Activated CD4-positive, alpha-beta T cell treated with anti-CD3 and anti-CD28 coated beads, Interleukin-2, Interleukin-6, amounts not matched to agents 100 ng/mL and 50 ng/mL, durations not matched to agents 16 hours and 8 hours (primary cell): ENCODE results near the gene SCD5.

Source experiments
- DNase-seq: peaks from one replicate; pipeline ENCODE4 v3.0.0-alpha.2; 2020

Gene SCD5

DNA sequence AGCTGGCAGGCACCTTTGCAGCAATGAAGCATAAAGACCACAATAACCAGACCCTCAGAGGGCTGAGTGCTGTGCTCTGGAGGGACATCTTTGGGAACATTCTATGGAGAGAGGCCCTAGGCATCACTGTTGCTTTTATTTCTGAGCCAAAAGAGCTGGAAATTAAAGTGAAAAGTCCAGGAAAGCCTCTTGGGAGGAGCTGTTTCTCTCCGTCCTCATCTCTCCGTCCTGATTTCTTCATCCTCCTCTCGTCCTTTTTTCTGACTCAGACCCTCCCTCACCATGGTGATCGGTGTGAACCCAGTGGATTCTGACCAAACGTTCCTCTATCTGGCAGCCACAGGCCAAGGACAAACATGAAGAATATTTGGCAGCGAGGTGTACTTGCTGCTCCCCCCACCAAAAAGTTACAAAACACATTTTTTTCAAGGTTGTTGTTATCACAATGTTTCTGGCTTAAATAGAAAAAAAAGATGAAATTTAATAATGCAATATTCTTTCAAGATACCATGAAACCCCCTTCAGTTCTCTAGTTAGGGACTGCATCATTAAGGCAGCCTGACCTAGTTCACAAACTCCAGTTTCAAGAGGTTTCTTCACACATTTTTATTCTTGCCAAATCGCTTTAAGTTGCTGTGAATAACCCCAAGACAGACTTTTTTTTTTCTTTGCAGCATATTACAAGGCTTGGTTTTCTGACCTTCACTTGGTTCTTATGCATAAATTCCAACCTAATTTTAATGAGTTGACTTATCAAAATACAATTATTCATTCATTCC lies 80.2 kb downstream of the SCD5 start:
- DNase-seq = no peak

DNA sequence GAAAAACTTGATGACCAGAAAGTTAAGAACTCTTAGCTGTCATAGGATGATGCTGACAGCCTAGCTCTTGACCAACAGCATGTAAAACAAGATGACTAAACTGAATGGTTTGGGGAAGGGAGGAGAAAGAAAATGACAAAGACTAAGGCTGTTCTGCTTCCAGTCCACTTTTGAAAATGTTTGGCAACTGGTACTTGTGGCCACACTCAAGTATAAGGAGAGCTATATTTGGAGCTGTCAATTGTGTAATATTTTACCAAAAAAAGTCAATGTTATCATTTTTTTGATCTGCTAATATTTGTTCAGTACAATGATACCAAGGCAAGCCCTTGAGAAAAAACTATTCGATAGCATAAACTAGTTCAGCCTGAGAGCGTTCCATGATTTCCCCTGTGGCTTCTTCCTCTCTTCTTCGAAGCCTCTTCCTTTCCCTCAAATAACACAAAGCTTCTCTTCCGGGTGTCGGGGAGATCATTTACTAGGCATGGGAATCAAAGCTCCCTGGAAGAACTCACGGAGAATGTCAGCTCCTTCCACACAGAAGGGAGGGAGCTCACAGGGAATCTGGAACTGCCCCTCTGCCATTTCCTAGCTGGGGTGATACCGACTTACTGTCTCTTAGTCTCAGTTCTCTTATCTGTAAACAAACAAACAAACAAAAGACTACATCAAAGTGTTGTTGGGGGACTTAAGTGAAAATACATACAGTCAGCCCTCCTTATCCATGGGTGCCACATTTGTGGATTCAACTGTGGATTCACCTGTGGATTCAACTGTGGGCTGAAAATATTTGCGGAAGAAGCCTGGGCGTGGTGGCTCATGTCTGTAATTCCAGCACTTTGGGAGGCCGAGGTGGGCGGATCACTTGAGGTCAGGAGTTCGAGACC lies 82.6 kb downstream of the SCD5 start:
- no peak for DNase-seq

DNA sequence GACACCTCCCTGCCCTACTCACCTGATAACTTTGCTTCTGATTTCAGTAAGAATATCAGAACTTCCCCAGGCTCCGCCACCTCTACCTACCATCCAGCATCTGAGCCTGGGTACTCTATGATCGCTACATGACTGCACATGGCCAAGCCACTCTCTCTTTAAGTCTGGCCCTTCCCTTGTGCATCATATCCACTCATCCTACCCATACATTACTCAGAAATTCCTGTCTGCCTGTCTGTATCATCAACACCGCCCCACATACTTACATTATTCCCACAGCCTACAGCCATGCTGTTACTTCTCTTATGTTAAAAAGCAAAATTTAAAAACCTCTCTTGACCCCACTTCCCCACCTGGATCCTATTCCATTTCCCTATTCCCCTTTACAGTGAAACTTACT lies 84.7 kb downstream of the SCD5 start:
- no peak for DNase-seq

DNA sequence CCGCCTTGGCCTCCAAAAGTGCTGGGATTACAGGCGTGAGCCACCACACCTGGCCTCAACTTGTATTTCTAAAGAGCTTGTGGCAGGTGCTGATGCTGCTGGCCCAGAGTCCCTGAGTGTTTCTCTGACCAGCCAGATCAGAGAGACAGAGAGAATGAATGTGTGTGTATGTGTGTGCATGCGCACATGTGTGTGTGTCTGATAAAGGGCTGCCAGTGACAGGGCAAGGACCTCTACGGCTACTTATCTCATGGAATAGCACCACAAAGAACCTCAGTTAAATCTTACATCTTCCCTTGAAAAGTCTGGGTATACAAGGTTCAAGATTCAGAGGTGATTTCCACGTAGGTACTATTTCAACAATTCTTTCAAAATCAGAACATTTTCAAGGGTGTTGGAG lies 86.0 kb downstream of the SCD5 start:
- no peak for DNase-seq

DNA sequence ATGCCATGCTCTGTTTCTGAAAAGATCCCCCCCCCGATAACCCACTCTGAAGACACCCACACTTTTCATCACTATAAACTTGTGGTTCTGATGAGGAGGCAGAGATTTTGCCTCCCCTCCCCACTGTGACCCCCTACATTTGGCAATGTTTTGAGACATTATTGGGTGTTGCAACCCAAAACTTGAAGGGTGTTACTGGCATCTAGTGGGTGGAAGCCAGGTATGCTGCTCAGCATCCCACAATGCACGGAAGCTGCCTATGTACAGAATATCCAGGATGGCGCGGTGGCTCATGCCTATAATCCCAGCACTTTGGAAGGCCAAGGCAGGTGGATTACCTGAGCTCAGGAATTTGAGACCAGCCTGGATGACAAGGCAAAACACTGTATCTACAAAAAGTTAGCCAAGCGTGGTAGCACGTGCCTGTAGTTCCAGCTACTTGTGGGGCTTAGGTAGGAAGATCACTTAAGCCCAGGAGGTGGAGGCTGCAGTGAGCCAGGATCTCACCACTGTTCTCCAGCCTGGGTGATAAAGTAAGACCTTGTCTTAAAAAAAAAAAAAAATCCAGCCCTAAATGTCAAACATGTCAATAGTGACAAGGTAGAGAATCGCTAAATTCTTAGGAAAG lies 87.3 kb downstream of the SCD5 start:
- no peak for DNase-seq

DNA sequence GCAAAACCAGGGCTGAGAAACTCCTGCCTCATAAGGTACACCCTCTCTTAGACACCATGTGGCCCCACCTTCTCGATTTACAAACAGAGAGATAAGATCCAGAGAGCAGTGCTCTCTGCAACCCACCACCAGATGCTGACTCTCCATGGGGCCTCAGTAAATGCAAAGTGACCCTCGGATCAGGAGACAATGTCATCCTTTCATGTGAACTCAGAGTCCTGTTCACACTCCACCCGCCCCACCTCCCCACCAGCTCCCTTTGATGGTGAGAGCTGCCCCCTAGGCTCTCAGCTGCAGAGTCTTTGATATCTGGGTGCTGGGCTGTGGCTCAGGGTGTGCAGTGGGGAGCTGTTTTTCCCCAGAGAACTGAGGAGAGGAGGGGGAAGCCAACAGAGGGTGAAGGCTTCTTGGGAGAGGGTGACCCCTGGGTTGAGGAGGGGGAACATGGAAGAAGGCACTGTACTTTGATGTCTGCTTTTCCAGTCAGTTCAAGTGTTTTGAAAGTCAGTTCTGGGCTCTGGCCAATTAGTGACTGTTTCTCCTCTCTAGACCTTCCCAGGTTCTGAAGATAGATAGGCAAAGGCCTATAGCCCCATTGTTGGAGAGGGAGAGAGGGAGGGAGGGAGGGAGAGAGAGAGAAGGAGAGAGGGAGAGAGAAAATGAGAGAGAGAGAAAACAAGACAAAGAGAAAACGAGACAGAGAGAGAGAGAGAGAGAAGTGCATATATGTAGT lies 88.2 kb downstream of the SCD5 start:
- no peak for DNase-seq

DNA sequence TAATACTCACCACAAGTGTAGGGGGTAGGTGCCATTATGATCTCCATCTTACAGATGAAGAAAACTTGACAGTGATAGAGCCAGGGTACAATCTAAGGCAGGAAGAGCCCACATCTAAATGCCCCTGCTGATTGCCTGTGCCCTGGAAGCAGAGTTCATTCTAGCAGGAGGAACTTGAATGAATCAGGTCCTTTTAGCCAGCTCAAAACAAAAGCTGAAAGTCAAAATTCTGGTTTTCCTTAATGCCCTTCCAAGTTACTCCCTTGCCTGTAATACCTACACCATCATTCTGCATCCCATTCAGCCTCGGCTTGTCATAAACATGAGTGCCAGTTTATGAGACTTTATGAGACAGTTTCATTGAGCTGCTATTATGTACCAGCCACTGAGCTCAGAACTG lies 89.6 kb downstream of the SCD5 start:
- DNase-seq = no peak

DNA sequence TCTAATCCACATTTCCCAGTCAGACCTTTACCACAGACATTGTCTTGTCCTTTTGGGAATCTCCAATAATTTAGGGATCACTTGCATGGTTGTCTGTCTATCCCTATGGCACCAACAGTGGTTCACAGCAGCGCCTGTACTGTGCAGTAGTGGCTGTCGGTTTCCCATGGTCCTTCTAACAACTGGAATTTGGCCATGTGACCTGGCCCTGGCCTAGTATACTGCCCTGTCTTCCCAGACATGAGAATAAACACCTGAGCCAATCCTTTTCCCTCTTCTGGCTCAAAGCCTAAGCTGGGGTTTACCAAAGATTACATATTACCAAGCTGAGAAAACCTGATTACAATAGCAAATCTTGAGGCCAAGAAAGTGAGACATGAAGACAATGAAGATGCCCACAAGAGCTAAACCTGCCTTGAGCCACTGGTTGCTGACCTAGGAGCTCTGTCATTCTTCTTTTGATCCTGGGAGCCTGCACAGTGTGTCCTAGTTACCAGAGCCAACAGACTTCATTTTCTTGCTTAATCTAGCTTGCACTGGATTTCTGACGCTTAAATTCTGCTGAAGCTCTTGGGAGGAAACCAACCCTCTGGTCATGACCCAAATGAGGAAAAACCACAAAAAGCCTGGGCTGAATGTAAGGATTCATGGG lies 92.1 kb downstream of the SCD5 start:
- DNase-seq = no peak

DNA sequence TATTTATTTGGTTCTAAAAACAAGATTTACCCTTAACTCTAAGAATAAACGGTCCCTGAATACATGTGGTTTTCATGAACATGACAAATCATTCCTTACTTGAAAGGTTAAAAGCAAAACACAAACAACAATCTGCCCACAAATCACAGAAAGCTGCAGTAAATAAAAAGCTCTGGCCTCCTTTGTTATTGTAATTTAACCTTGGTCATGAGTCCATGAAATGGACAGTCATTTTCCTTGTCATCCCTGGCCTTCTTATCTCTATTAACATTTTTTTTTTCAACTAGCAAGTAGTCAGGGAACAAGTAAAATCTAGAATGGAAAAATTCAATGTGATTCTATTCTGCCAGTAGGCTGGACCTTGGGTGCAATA lies 92.7 kb downstream of the SCD5 start:
- no peak for DNase-seq

DNA sequence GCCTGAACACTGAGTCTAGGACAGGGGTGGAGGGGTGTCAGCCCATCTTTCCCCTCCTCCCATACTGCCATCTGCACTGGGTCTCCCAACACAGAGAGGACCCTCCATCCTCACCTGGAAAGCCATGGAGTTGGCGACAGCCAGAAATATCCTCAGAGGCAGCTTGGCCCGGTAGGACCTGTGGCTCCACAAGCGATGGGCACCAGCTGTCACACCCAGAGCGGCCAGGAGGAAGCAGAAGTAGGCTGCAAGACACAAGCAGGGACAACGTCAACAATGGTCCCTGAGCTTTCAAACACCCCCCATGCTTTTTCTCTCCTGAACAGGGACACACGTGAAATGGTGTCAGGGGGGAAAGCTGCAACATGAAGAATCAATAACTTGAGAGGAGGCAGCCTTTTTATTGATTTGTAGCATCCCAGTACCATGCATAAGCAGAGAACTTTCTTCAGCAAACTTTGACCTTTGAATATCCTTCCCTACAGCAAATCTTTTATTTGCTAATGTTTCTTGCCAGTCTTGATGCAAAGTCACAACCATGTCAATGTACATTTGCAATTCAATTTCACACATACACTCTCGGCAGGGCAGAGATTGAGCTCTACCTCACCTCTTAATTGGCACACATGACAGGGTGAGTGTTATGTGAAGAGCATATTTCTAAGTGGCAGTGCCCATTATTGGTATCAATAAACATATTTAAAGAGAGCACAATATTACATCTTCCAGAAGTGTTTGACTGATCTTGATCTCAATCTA lies 93.2 kb downstream of the SCD5 start:
- DNase-seq = no peak

DNA sequence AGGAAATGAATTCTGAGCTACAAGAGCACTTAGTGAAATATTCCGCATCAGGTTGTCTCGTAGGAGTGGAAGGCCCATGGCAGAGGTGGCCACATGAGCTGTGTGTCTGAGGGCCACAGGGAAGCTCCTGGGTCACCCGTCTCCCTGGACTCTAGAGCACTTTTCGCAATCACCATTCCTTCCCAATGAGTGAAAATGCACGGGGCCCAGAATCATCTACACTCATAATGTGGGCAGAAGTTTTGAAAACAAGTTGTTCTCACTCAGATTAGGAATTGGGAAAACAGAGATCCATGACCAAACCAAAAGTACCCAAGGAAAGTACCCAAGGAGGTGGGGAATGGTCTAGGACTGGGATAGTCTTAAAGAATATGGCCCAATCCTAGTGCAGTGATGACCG lies 94.4 kb downstream of the SCD5 start:
- no peak for DNase-seq

DNA sequence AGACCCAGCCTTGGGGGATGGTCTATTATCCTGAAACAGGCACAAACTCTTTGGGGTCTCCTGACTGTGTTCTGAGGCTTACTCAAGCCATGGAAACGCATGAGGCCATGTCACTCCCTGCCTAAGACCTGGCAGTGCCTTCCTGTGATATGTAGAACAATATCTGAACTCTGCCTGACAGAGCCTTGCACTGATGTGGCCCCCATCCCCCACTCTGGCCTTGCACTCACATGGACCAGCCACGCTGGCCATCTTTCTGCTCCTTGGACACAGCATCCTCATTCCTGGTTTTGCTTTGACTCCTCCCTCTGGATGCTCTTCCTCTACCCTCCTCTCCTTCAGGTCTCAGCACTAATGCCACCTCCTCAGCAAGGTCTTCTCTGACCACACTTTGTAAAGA lies 100.2 kb downstream of the SCD5 start:
- DNase-seq = no peak

DNA sequence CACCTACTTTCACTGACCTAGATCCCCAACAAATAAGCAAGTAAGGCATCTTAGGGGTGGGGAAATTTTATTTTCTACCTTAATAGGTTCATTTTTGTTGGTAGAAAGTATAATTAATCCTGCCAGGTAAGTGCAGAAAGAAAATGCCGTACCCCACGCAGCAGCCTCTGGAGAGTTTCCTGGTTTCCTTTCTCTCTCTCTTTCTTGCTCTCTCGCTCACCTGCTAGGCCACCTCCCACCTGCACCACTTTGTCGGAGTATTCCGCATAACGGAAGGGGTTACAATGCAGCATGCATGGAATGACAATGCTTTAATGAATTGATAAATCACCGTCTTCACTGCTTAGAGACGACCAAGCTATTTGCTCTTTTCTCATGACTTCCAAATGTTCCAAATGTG lies 101.0 kb downstream of the SCD5 start:
- no peak for DNase-seq

DNA sequence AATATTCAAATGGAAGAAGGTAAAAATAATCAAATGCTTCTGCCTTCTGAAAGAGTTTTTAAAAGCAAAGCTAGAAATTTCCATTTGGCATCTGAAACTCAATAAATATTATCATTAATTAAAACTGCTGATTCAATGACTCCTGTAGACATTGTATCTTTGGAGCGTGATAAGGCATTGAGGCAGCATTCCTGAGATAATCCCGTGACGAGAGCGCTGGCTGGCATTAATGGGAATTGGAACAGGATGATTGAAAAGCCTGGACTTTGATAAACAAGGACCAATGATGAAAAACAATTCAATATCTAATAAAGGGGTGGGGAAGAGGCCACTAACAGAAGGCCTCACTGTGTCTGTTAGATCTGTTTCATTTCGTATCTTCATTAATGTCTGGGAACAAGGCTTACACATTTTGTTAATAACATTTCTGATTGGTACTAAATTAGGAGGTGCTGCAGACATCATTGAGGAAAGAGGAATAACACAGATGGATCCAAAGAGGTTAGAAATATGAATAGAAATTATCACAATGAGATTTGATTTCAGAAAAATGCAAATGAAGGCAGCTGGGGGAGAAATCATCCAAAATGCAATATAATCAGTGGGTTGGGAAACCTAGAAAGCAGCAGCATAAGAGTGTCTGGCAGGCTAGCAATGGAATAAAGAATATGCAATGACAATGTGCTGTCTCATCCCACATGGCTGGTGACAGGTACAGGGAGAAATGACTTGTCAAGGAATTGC lies 102.3 kb downstream of the SCD5 start:
- no peak for DNase-seq

DNA sequence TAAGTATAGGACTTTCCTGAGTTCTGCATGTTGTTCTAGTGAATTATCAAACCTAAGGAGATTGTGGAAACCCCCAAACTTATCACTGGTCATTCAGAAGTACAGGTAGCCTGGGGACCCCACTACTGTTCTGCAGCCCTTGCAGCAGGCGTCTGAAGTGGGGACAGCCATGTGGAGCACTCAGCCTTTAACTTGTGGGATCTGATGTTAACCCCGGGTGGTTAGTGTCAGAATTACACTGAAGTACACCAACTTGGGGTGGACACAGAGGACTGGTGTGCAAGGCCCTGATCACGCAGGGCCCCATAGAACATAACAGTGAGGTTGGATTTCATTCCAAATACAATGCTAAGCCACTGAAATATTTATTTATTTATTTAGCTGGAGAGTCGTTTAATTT lies 103.7 kb downstream of the SCD5 start:
- DNase-seq = no peak

DNA sequence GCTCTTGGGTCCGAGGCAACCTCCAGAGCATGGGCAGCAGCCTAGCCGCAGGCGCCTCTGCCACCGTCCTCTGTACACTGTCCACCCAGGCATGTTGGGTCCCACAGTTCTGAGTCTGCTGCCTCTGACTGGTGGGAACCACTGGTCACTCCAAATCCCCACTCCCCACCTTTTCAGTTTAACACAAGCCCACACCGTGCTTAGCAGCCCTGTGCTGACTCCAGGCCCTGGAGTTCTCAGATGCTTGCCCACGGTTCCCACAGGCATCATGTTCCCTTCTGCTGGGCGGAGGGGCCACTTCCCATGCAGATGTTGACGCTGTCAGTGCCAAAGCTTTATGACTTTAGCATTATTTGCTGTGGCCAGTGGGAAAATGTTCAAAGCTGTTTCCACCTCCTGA lies 104.5 kb downstream of the SCD5 start:
- no peak for DNase-seq

DNA sequence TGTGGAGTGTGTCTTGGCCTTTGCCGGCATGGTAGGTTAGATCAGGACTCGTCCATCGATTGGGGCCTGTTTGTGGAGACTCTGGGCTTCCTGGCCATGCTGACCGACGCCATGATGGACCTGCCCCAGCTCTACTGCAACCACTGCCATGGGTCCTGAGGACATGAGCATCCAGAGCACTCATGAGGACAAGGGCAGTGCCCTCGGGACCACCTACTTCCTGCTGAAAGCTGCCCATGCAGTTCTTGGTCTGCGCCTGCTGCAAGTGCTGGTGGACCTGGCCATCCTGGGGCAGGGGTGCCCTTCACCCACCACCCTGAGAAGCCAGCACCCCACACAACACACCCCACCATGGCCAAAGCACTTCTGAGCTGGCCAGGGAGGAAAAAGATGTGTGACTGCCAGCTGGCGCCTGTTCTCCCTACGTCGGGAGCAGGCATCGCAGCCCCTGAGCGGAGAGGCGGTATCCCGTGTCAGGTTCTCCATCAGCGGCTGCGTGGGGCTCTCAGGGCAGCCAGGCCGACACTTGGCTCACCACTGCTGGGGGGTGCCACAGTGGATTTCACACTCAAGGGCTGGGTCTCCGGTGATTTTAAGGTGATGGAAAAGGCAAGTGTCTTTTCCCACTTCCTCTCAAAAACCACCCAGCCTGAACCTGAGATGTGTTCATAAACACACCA lies 106.4 kb downstream of the SCD5 start:
- no peak for DNase-seq

DNA sequence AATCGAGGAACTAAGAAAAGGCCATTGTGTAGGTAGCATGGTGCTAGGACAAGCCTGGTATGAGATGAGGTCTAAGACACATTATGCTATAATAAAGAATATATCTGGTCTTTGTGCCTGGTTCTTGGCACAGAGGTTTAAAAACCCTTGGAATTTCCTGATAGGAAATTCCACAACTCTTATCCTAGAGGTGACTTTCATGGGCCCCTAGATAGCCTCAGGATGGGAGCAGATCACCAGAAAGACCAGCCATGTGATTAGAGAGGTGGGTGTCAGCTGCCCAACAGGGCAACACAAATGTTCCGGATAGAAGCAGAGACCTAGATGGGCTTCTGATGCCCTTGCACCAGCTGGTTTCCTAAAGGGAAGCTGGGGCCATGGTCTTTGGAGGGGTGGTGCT lies 107.2 kb downstream of the SCD5 start:
- DNase-seq = no peak

DNA sequence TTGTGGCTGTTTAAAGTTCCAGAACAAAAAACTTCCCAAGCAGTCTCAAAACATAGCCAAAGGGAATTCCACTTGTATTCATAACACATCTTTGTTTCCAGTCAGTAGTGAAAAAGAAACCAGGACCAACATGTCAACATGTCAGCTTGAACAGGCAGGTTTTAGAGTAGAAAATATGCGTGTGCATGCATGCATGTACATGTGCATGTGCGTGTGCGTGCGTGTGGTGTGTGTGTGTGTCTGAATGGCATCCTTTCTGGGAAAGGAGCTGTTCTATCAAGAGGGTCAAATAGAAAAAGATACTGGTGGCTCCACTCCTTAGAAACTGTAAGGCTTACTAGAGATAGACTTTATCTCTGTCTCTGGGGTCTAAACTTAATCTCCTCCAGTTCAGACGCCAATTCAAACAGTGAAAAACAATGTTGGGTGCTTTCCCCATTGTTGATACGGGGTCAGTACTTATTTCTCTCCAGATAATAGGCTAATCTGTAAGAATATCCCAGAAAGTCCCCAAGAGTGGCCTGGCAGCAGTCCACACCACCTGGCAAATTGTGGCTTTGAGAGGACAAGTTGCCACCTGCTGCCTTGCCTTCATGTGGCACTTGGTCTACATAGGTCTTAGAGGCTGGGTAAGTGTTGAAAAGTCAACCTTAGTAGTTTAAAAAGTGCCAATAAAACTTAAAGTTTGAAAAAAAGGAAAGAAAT lies 110.4 kb downstream of the SCD5 start:
- DNase-seq = no peak

DNA sequence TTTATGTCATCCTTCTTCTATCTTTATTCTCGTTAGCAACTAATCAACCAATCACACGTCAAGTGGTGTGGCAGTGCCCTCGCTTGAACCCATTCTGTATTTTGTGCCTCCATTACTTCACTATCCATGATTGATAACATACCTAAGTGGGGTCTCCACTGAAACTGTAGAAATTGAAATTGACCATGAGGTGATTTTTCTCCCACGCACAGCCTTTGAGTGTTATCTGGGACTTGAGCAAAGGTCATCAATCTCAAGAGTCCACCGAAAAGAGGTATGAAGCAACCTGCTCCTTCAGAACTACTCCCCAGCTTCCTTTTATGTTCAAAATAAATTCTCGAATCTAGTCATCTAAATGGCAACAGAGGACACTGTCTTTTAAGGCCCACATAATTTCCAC lies 111.1 kb downstream of the SCD5 start:
- DNase-seq = no peak
